BJ (cell line): ENCODE measurements around the gene OGN. TPM values are rescaled to one million over a fixed set of nuclear protein-coding genes. Genes with fewer than 3 reads are reported as not detected.

Experiments used
- CTCF ChIA-PET: fragments of 350-600 bp; formaldehyde crosslinking; extraction: SDS; loops from one replicate; lab custom pipeline; 2021; ENCODE audit warnings: antibody characterized with exemption, inconsistent platforms; lab: Yijun Ruan, JAX
- POLR2A ChIA-PET: fragments of 300-600 bp; sonication (Branson Sonifier 250); formaldehyde crosslinking; extraction: SDS; loops from one replicate; lab custom pipeline; 2021; ENCODE audit warnings: antibody characterized with exemption; lab: Charles Lee
- DNase-seq: peaks from one replicate; pipeline ENCODE4 v3.0.0-alpha.2; 2011; ENCODE audit warnings: low read depth
- H3K27me3 ChIP-seq: 2 replicates; pipeline ENCODE4 v1.6.0; 2011; ENCODE audit warnings: low read length; ENCODE audit not compliant: control insufficient read depth, insufficient read depth
- H3K36me3 ChIP-seq: 2 replicates; pipeline ENCODE4 v1.5.1; 2011; ENCODE audit warnings: low read length; ENCODE audit not compliant: control insufficient read depth, insufficient read depth
- H3K4me3 ChIP-seq: 2 replicates; pipeline ENCODE4 v1.5.1; 2011; ENCODE audit warnings: low read depth, mild to moderate bottlenecking, control low read depth, low read length
- CTCF ChIP-seq: IDR thresholded peaks from 2 replicates; pipeline ENCODE4 v1.5.1; 2011; ENCODE audit warnings: low read depth, mild to moderate bottlenecking, control low read depth, inconsistent platforms, low read length, moderate library complexity; ENCODE audit not compliant: insufficient read depth
- polyA plus RNA-seq: library from polyadenylated mRNA; depleted of rRNA; stranded (reverse); fragments of >200 nt; gene quantifications from 2 replicates; pipeline ENCODE4 v1.2.3, GENCODE V29; 2011

OGN gene
- polyA plus RNA-seq, 1 experiment, result not detected

- TF ChIP-seq CTCF, result no peak
- no peaks in the 10 kb centered on the region for H3K27me3 ChIP-seq
- no peaks in the 10 kb centered on the region for H3K36me3 ChIP-seq
- DNase-seq, result no peak
- POLR2A ChIA-PET, result no interaction called here
- CTCF ChIA-PET, result no interaction called here
- no peak overlapping the region for H3K4me3 ChIP-seq
Measured at GRCh38 chr9:92385001-92385400, 19.4 kb downstream of the OGN start.

GRCh38 chr9:92384375-92384774, 20.0 kb downstream of the OGN start:
- no peak for TF ChIP-seq CTCF
- POLR2A ChIA-PET, result no interaction called here
- no peak for DNase-seq
- Histone ChIP-seq H3K27me3 (no peaks in the 10 kb centered on the region), H3K36me3 (no peaks in the 10 kb centered on the region), H3K4me3 (no peak overlapping the region)
- CTCF ChIA-PET, result no interaction called here

GRCh38 chr9:92381775-92382174, 22.6 kb downstream of the OGN start:
- POLR2A ChIA-PET, result no interaction called here
- H3K27me3 ChIP-seq, result no peaks in the 10 kb centered on the region
- H3K36me3 ChIP-seq, result no peaks in the 10 kb centered on the region
- no peak for DNase-seq
- no peak overlapping the region for H3K4me3 ChIP-seq
- CTCF ChIA-PET, result no interaction called here
- TF ChIP-seq CTCF, result no peak

GRCh38 chr9:92380603-92381002, 23.8 kb downstream of the OGN start:
- CTCF ChIA-PET, result no interaction called here
- POLR2A ChIA-PET, result interaction anchor here (0.6 kb wide), 1 partner anchor 425 kb away, joined by 4 read pairs; no protein-coding TSS in a partner anchor
- no peak for DNase-seq
- no peaks in the 10 kb centered on the region for H3K27me3 ChIP-seq
- no peak overlapping the region for H3K4me3 ChIP-seq
- TF ChIP-seq CTCF, result no peak
- H3K36me3 ChIP-seq, result no peaks in the 10 kb centered on the region

GRCh38 chr9:92378865-92379560, 25.4 kb downstream of the OGN start:
- Histone ChIP-seq H3K4me3 (no peak overlapping the region), H3K27me3 (no peaks in the 10 kb centered on the region), H3K36me3 (no peaks in the 10 kb centered on the region)
- TF ChIP-seq CTCF, result no peak
- POLR2A ChIA-PET, result no interaction called here
- no peak for DNase-seq
- CTCF ChIA-PET, result no interaction called here
